ENCODE measurements around the gene MAST2.

MAST2 gene

DNA sequence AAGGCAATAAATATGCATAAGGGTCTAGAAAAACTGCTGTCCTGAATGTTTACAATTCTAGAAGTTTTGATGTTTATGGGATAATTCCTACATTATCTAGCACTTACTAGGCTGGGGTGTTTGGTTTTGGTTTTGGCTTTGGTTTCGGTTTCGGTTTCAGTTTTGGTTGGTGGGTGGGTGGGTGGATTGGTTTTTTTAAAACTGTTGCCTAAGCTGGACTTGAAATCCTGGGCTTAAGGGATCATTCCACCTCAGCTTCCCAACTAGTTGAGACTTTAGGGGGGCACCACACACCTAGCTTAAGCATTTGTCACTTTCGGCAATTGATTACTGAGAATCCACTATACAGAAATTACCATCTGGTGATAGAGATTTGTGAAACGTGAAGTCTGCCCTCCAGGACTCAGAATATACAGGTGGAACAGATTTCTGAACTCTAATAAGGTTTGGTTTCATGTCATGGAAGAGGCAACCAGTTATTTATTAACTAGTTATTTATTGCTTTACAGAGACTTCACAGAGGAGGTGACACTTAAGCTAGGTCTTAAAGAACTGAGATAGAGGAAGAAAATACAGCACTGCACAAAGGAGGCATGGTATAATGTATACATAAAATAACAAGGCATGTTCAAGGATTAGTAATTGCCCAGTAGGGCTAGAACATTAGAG, 259.4 kb downstream of the MAST2 start:
- TF ChIP-seq ZNF70 (CRISPR knock-in tag; IDR thresholded peaks at IDR 0.05): no peak
- TF ChIP-seq PPARA (CRISPR knock-in tag; IDR thresholded peaks at IDR 0.05; ENCODE audit: borderline replicate concordance): no peak
- no peak for TF ChIP-seq GLIS3 (CRISPR knock-in tag; IDR thresholded peaks at IDR 0.05)
- TF ChIP-seq PATZ1 (CRISPR knock-in tag; IDR thresholded peaks at IDR 0.05; ENCODE audit: borderline replicate concordance): no peak
- no peak for TF ChIP-seq ARNTL (CRISPR knock-in tag; IDR thresholded peaks at IDR 0.05; ENCODE audit: borderline replicate concordance, low read depth)
- TF ChIP-seq TOX (CRISPR knock-in tag; IDR thresholded peaks at IDR 0.05; ENCODE audit: borderline replicate concordance): no peak
- no peak for TF ChIP-seq ISL1 (CRISPR knock-in tag; IDR thresholded peaks at IDR 0.05)
- TF ChIP-seq ZC3H10 (CRISPR knock-in tag; IDR thresholded peaks at IDR 0.05): no peak
- TF ChIP-seq TCF4 (CRISPR knock-in tag; IDR thresholded peaks at IDR 0.05; ENCODE audit: borderline replicate concordance): no peak
- no peak for TF ChIP-seq ZFP3 (CRISPR knock-in tag; IDR thresholded peaks at IDR 0.05)
- no peak for TF ChIP-seq ZFP30 (CRISPR knock-in tag; IDR thresholded peaks at IDR 0.05)
- TF ChIP-seq ESRRG (CRISPR knock-in tag; IDR thresholded peaks at IDR 0.05): no peak
- TF ChIP-seq, protein P1, sequence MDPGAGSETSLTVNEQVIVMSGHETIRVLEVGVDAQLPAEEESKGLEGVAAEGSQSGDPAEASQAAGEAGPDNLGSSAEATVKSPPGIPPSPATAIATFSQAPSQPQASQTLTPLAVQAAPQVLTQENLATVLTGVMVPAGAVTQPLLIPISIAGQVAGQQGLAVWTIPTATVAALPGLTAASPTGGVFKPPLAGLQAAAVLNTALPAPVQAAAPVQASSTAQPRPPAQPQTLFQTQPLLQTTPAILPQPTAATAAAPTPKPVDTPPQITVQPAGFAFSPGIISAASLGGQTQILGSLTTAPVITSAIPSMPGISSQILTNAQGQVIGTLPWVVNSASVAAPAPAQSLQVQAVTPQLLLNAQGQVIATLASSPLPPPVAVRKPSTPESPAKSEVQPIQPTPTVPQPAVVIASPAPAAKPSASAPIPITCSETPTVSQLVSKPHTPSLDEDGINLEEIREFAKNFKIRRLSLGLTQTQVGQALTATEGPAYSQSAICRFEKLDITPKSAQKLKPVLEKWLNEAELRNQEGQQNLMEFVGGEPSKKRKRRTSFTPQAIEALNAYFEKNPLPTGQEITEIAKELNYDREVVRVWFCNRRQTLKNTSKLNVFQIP (CRISPR knock-in tag; IDR thresholded peaks at IDR 0.05; ENCODE audit: borderline replicate concordance, low read depth): no peak
- TF ChIP-seq CSDC2 (CRISPR knock-in tag; IDR thresholded peaks at IDR 0.05): no peak
- TF ChIP-seq, protein P2, sequence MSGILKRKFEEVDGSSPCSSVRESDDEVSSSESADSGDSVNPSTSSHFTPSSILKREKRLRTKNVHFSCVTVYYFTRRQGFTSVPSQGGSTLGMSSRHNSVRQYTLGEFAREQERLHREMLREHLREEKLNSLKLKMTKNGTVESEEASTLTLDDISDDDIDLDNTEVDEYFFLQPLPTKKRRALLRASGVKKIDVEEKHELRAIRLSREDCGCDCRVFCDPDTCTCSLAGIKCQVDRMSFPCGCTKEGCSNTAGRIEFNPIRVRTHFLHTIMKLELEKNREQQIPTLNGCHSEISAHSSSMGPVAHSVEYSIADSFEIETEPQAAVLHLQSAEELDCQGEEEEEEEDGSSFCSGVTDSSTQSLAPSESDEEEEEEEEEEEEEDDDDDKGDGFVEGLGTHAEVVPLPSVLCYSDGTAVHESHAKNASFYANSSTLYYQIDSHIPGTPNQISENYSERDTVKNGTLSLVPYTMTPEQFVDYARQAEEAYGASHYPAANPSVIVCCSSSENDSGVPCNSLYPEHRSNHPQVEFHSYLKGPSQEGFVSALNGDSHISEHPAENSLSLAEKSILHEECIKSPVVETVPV (CRISPR knock-in tag; IDR thresholded peaks at IDR 0.05): no peak
- ATAC-seq: no peak

DNA sequence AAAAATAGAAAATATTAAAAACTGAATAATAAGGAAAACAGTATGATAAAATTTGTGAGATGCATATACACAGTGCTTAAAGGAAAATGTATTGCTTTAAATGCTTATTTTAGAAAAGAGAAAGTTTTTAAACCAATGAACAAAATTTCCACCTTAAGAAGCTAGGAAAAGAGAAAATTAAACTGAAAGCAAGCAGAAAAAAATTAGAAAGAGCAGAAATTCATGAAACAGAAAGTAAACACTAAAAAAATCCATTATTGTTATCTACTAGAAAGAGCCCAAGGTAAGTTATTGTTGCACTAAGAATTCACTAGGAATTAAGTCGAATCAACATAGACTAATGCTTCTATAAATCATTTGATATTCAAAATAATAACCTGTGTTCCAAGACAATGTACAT, 261.3 kb downstream of the MAST2 start:
- TF ChIP-seq ZFP3 (CRISPR knock-in tag; IDR thresholded peaks at IDR 0.05): no peak
- TF ChIP-seq ISL1 (CRISPR knock-in tag; IDR thresholded peaks at IDR 0.05): no peak
- TF ChIP-seq ZNF70 (CRISPR knock-in tag; IDR thresholded peaks at IDR 0.05): no peak
- no peak for TF ChIP-seq SNAI2 (CRISPR knock-in tag; IDR thresholded peaks at IDR 0.05)
- no peak for TF ChIP-seq ESRRG (CRISPR knock-in tag; IDR thresholded peaks at IDR 0.05)
- no peak for TF ChIP-seq OSR1 (CRISPR knock-in tag; IDR thresholded peaks at IDR 0.05)
- no peak for TF ChIP-seq RARB (CRISPR knock-in tag; IDR thresholded peaks at IDR 0.05)
- no peak for TF ChIP-seq CSDC2 (CRISPR knock-in tag; IDR thresholded peaks at IDR 0.05)
- TF ChIP-seq CREB5 (CRISPR knock-in tag; IDR thresholded peaks at IDR 0.05; ENCODE audit: low read depth): no peak
- TF ChIP-seq TCF4 (CRISPR knock-in tag; IDR thresholded peaks at IDR 0.05; ENCODE audit: borderline replicate concordance): no peak
- no peak for TF ChIP-seq ARNTL (CRISPR knock-in tag; IDR thresholded peaks at IDR 0.05; ENCODE audit: borderline replicate concordance, low read depth)
- TF ChIP-seq PATZ1 (CRISPR knock-in tag; IDR thresholded peaks at IDR 0.05; ENCODE audit: borderline replicate concordance): no peak
- no peak for TF ChIP-seq TOX (CRISPR knock-in tag; IDR thresholded peaks at IDR 0.05; ENCODE audit: borderline replicate concordance)
- no peak for TF ChIP-seq ZNF8 (CRISPR knock-in tag; IDR thresholded peaks at IDR 0.05)
- no peak for TF ChIP-seq ZC3H10 (CRISPR knock-in tag; IDR thresholded peaks at IDR 0.05)

DNA sequence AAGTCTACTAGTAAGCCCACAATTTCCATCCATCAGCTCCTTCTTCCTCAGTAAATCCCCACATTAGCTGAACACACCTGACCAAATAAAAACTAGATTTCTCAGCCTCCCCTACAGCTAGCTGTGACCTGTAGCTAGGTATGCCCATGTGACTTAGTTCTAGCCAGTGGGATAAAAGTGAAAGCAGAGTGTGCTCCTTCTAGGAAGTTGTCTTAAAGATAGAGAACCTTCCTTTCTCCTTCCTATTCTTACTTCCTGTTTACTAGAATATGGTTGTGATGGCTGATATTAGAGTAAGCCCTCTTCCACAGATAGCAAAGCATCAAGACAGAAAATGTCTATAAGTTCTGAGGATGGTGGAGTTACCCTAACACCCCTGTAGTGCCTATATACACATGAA, 262.0 kb downstream of the MAST2 start:
- TF ChIP-seq GLIS3 (CRISPR knock-in tag; IDR thresholded peaks at IDR 0.05) (no peak), ARNTL (CRISPR knock-in tag; IDR thresholded peaks at IDR 0.05; ENCODE audit: borderline replicate concordance, low read depth) (no peak), OSR1 (CRISPR knock-in tag; IDR thresholded peaks at IDR 0.05) (no peak), ZFP30 (CRISPR knock-in tag; IDR thresholded peaks at IDR 0.05) (no peak), PPARA (CRISPR knock-in tag; IDR thresholded peaks at IDR 0.05; ENCODE audit: borderline replicate concordance) (no peak), ZNF565 (CRISPR knock-in tag; conservative IDR thresholded peaks at IDR 0.05; ENCODE audit: low read depth) (no peak), ISL1 (CRISPR knock-in tag; IDR thresholded peaks at IDR 0.05) (no peak), ESRRG (CRISPR knock-in tag; IDR thresholded peaks at IDR 0.05) (no peak), SNAI2 (CRISPR knock-in tag; IDR thresholded peaks at IDR 0.05) (no peak), TSHZ2 (CRISPR knock-in tag; IDR thresholded peaks at IDR 0.05) (no peak)
- TF ChIP-seq, protein P1 (CRISPR knock-in tag; IDR thresholded peaks at IDR 0.05; ENCODE audit: borderline replicate concordance, low read depth): no peak
- peak; percentile 55 for ATAC-seq

More for the DNA sequence above, 261.3 kb downstream of the MAST2 start:
- ATAC-seq: no peak

Measured in SK-N-SH treated with all-trans-retinoic acid at 6 μM for 48 hours (cell line).